ENCODE measurements around the gene HAUS7.
A peak's percentile ranks its signal among the peaks of the same experiment; 100 is the strongest.
"Not testable (repeated sequence)": the region's sequence is repeated elsewhere in the genome, so short reads cannot be mapped to it uniquely, and the experiment has no call there.

Gene HAUS7

DNA sequence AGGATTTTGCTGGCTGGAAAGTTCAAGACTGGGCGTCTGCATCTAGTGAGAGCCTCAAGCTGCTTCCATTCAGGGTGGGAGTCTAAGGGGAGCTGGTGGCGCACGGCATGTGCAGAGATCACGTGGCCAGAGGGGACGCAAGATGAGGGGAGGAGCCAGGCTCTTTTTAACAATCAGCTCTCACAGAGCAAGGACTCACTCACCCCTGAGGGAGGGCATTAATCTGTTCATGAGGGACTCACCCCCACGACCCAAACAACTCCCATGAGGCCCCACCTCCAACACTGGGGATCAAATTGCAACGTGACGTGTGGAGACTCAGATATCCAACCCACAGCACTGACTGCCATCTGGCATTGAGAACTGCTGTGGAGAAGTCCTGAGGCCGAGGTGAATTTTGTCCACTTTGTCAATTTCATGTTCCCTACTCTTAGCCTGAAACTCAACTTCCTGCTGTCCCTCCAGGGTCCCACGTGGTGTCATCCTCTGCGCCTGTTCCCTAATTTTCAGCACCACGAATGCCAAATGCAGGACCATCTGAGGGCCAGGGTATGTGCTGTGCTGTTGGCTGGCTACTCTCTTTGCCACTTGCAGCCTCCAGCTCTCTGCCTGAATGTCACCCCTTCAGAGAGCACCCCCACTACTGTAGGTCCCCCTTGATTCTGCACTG lies 53.5 kb downstream of the HAUS7 start:
- Histone ChIP-seq H3K4me3 (no peak overlapping the region), H3K27ac (no peak overlapping the region)

DNA sequence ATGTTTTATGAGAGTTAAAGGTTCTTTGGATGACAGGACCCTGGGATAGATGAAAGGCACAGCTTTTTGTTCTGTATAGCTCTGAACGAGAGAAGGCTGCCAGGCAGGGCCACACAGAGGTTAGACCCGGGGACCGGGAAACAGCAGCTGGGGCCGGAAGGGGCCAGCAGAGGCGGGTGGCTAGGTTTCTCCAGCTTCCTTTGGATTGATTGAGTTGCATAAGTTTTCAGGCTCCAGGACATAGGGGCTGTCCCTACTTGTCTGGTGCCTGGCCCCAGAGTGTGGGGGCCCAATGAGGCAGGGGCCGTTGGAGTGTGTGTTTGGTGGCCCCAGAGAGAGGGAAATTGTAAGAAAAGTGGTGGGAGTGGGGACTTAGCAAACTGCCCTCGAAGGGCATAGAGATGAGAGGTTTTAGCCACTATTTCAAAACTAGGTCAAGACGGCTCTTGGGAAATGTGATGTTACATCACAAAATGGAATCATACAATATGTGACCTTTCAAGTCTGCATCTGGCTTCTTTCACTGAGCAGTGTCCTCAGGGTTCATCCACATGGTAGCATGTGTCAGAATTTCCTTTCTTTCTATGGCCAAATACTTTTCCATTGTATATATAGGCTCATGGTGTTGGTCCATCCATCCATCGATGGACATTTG lies 55.4 kb downstream of the HAUS7 start:
- H3K27ac ChIP-seq: peak overlapping the region in 1 of 21 experiments; percentile 24
- H3K4me3 ChIP-seq: no peak overlapping the region

DNA sequence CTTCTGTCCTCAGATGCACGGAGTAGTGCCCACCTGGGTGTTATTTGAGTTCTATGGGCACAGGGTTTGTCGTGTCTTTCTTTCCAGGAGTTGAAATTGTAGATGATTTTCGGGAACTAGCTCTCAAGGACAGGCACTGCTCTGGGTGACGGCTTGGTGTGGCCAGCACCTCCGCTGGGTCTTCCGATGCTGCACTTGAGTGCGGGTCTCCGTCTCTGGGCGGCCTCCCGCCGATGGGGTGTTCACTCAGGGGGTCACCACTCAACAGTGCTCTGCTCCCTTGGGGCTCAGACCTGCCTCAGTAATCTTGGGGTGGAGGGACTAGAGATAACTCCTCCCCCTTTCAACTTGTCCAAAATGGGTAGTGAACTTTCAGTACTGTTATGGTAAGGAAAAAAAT lies 56.6 kb downstream of the HAUS7 start:
- Histone ChIP-seq H3K27ac (no peak overlapping the region), H3K4me3 (no peak overlapping the region)

DNA sequence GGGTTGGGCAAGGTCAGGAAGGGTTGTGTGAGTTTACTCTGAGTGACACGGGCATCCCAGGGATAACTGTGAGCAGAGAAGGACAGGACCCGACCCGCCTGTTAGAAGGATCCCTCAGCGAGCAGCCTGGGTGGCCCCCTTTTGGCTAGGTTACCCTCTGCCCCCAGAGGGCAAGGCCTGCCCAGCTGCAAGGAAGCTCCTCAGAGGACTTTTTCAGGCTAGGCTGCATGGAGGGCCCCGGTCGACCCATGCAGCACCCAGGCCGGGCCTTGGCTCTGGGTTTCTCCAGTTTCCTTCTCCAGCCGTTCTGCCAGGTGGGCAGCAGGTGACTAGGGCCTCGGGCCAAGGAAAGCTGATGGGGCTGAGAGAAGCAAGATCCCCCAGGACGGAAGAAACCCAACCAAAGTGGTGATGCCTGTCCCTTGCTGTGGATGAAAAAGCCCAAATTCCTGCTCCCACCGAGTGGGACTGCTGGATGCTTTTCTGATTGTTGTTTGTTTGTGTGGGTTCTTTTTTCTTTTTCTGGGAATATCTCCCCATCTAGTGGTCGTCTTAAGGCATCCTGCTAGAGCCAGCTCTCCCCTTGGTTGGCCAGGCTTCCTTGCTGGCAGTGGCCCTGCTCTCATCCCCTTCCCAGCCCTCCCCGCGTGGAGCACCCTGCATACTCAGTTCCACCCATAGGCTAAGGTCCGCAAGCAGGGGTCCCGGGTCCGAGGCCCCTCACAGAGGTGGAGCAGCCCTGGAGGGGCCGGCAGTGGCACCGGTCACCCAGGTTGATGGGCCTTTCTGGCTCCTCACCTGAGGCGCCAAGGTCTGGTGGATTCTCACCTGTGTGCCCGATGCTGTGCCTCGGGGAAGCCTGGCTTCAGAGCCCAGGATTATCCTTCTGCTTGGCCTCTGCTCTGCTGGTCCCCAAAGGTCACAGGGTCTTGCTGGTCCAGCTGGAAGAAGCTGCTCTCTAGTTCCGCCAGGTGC lies 57.3 kb downstream of the HAUS7 start:
- Histone ChIP-seq H3K4me3 (no peak overlapping the region), H3K27ac (no peak overlapping the region)

DNA sequence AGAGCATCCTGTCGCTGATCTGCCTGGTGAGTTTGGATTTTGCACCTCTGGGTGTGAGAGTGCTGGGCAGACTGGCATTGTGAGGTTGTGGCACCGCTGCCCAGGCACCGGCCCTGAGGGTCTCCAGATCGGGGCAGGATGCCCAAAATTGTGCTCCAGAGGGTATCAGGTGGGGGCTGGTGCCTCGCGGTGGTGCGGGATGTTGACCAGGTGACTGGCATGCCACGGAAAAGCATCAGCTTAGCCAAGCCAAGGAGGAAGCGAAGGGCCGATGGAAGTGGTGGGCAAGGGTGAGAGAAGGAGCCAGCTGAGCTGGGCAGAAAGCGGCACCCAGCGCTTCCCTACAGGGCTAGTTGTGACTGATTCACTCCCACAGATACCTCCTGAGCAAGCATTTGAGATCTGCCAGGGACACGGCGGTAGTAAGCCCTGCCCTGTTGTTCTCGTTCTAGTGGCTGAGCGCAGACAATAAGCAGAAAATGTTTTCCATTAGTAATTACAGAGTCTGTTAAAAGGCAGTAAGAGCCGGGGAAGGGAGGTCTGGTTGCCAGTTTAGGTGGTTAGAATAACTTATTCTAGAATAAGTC lies 58.3 kb downstream of the HAUS7 start:
- Histone ChIP-seq H3K27ac (no peak overlapping the region), H3K4me3 (peak overlapping the region; percentile 27 to 44 (median 29))

DNA sequence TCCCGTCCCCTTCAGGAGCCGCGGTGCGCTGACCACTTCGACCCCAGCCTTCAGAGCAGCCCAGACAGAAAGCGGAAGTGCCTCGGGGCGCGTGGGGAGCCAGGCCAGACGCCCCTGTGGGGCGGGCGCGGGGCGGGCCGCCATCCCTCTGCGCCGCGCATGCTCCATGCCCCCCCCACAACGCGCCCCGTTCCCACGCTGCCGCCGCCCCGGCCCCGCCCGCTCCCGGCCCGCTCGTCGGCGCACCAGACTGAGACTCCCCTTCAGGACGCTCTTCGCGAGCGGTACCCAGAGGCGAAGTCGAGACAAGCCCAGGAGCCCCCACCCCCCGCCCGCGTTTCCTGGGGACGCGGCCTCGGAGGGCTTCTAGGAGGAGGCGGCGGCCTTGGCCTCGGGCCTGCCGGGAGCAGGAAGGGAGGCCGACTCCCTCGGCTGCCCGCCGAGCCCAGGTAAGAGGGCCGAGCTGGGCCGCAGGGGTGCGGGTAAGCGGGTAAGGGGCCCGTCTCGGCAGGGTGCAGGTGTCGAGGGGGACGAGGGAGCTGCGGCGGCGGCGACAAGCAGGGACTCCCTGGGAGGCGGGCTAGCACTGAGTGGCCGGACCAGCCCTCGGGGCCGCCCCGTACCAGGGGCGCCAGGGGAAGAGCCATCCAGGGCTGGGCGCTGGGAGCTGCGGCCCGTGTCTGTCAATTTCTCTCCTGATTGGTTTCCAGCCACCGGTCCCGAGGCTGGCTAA lies 59.0 kb downstream of the HAUS7 start, which contains the start of gene ZFP92:
TSS of gene ZFP92 (plus strand) at position 218 of the 733 bp plus-strand sequence. CDS start 6,851 bp downstream, outside the sequence.
- peak within 1 kb of the TSS; percentile 27 to 44 (median 29) for H3K4me3 ChIP-seq
- no peak within 1 kb of the TSS for H3K27ac ChIP-seq

DNA sequence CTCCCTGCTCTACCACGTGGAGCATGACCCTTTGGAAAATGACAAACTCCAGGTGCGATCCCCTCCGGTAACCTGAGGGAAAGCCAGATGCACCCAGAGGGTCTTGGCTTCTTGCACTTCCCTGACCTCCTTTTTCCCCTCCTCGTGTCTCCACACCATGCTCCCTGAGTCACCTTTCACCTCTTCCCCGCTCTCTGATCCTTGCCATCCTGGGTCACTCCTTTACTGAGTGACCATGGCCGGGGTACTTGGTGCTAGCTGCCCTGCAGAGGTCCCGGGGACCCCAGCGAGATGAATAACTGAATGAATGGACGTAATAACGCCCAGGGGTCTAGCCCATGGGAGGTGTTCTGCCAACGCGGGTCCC lies 59.5 kb downstream of the HAUS7 start:
- Histone ChIP-seq H3K4me3 (peak overlapping the region in 2 of 7 experiments; percentile 29 to 44), H3K27ac (no peak overlapping the region)

DNA sequence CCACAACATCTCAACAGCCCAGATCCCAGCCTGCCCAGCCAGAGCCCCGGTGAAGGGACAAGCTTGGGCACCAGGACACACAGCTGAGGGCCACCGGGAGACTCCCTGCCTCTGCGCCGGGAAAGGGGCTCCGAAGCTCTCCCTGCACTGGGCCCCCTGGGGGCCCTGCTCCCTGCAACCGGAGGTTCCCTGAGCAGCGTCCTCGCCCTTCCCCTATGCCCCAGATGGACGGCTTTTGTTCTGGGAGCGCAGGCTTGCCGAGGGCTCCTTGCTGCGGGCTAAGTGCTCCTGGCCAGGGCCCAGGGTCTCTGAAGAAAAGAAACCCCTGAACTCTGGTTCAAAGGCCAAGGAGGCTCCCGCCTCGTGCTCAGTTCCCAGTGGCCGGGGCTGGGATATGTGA lies 60.0 kb downstream of the HAUS7 start:
- H3K27ac ChIP-seq: no peak overlapping the region
- no peak overlapping the region for H3K4me3 ChIP-seq

DNA sequence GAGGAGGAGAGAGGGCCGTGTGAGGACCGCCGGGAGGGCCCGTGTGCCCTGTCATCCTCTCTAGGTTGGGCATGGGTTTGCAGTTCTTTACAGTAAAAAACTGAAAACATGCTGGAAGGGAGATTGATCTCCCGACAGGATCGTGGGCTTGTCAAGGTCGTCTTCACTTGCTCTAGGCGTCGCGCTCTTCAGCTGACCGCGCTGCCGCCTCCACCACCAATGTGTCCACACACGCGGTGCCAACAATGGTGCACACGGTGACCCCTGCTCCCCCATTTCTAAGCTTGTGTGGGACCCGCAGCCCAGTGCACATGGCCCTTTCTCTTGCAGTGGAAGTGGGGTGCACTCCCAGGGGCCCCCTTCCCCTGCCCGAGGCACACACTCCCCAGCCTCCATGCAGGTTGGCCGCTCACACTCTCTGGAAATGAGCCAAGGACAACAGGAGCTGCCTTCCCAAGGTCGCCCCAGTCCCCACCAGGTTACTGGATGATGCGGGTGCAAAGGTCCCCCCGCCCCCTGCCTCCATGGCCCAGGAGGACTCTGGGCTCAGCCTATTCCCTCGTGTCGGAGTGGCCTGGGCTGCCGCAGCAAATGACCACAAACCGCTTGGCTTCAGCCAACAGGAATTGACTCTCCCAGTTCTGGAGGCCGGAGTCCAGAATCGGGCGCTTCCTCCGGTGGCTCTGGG lies 60.8 kb downstream of the HAUS7 start:
- H3K27ac ChIP-seq: no peak overlapping the region
- H3K4me3 ChIP-seq: no peak overlapping the region

DNA sequence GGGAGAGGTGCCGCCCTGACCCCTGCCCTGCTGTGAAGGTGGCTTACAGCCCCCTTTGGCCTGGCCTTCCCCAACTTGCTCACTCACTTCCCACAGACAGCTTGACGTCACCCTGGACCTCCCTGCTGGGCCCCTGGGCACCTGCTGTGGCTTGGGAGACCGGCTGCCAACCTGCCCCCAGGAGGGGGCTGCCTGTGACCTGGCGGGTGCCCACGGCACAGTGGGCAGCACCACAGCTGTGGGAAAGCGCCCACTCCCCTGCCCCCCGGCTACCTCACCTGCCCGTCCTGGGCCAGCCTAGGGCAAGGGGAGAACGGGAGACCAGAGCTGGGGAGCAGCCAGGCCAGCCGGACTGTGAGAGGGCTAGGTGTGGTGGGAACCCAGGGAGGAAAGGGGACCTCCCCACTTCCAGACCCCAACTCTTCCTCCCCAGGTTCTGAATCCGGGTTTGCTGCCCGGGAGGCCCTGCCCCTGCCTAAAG lies 61.5 kb downstream of the HAUS7 start:
- no peak overlapping the region for H3K27ac ChIP-seq
- H3K4me3 ChIP-seq: no peak overlapping the region

DNA sequence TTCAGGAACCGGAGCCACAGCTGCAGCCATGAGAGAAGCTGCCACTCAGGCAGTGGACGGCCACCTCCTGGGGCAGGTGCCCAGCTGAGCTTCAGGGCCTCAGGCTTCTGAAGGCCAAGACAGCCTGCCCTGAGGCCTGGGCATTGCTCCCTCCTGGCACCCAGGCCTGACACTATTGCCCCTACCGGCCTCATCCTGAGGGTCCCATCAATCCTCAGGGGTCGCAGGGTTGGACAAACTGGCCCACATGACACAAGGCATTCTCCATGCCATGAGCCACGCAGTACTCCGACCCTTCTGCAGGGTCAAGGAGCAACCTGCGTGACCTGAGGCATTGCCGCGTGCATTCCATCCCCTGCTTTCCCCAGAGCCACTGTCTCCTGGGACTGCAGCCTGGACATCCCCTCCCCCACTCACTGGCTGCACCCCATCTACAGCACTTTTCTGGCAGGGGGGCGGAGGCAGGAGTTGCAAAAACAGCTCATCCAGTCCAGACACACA lies 62.1 kb downstream of the HAUS7 start:
- H3K4me3 ChIP-seq: no peak overlapping the region
- H3K27ac ChIP-seq: no peak overlapping the region

DNA sequence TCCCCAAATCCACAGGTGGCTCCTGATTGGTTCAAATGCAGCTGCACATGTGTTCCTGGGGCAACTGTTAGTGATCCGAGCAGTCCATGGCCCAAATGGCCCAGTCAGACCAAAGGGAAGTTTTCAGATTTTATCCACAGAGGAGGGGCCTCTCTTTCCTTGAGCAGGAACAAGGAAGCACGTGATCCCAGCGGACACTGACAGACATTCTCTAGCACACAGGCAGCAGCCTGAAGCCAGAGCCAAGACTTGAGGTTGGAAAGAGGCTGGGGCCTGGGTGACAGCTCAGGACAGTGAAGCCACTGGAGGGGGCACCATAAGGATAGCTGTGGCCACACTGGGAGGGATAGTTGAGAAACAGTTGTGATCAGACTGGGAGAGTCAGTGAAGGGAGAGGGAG lies 62.6 kb downstream of the HAUS7 start:
- Histone ChIP-seq H3K27ac (no peak overlapping the region), H3K4me3 (no peak overlapping the region)

DNA sequence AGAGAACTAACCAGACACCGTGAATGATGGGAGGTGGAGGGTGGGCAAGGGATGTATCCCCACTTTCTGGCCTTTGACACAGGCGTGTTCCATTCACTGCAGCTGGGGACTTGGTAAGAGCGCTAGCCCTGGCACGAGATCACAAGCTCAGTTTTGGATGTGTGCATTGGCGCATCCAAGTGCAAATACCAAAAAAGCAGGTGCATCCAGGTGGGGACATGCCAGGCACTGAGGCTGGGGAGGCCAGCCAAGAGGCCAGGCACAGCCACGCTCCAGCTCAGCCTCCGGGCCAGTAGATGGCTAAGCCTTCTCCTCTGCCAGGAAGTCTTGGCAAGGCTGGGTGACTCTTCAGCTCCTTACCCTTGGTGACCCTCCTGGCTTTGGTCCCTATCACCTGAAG lies 63.5 kb downstream of the HAUS7 start:
- no peak overlapping the region for H3K4me3 ChIP-seq
- no peak overlapping the region for H3K27ac ChIP-seq

DNA sequence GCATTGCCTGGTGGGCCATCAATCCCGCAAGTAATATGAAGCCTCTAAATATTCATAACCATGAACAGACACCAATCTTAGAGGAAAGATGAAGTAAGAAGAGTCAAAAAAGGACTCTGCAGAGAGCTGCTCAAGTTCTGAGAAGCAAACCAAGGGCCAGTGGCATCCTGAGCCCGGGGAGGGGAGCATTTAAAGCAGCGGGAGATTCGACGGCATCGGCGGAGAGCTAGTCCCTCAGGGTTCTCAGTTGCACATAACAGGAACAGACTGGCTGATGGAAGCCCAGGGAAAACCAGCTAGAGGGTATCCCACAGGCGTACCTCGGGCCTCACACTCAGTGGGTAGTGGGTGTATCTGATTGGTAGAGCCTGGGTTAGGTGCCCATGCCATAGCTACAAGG lies 64.4 kb downstream of the HAUS7 start:
- no peak overlapping the region for H3K4me3 ChIP-seq
- H3K27ac ChIP-seq: no peak overlapping the region

DNA sequence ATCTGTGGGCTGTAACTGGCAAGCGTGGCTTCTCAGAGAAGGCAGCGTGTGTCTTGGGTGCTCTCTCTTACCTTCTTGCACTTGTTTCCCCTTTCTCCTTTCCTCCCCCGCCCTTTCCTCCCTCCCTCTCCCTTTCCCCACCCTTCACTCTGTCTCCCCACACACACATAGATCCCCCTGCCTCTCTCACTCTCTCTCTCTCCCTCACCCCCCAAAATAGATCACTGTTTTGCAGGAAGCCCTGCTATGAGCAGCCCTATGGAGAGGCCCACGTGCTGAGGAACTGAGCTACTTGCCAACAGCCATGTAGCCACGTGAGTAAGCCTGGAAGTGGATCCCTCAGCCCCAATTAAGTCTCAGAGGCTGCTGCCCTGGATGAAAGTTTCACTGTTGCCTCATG lies 65.0 kb downstream of the HAUS7 start:
- H3K27ac ChIP-seq: no peak overlapping the region
- H3K4me3 ChIP-seq: no peak overlapping the region

DNA sequence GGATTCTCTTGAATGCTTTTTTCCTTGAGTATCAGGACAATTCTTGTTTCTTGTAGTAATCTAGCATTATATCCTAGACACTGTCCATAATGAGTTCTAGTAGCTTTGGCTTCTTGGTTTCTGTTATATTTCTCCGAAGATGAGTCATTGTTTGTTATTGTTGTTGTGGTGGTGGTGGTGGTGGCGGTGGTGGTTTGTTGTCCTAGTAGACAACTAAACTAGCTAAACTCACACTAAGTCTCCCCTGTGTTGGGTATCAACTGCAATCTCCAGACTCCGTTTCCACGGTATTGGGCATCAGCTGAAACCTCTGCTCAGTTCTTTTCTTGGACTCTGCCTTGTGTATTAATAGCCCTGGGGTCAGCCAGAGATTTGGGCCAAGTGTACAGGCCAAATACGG lies 66.0 kb downstream of the HAUS7 start:
- H3K4me3 ChIP-seq, H3K27ac ChIP-seq: not testable (repeated sequence)

DNA sequence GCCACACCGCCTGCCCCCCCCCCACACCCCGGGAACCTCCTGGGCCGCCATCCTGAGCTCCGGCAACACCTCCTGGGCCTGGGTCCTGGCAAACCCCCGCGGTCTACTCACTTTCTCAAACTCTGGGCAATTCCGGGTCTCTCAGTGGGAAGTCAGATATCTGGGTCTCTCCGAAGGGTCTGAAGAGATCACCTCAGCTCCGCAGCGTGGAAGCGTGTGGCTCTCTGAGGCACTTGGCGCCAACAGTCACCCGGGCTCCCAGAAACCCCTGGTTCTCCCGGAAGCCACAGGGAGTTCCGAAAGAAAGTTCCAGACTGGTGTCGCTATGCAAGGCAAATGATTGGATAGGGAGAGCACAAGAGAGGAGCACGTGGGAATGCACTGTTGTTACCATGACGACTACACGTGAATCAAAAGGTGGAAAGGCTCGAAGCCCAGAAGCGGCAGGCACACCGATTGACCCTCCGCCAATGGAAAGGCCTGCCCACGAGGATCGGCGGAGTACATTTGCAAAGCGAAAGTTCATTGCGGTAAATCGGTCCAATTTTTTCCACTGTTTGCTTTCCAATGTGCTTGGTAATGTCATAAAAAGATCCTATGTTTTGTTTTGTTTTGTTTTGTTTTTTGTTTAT lies 69.1 kb downstream of the HAUS7 start, which contains the start of gene PNMA6E:
TSS of gene PNMA6E (minus strand) at position 218 of the 632 bp plus-strand sequence. CDS start 2,501 bp downstream, outside the sequence.
- Histone ChIP-seq H3K4me3 (no peak within 1 kb of the TSS), H3K27ac (no peak within 1 kb of the TSS)
